Lower leg skin (tissue), 4 donors: ENCODE data around the gene ZNF813. TPM values are rescaled to one million over a fixed set of nuclear protein-coding genes. Genes with fewer than 3 reads are reported as not detected.
A peak's percentile ranks its signal among the peaks of the same experiment; 100 is the strongest.

ENCODE experiments used
- DNase-seq, 2 donors: peaks; one replicate each; pipeline ENCODE4 v3.0.0-alpha.2; 2019; ENCODE audit warnings: low spot score in 2 of 2
- H3K4me3 ChIP-seq: fragments of 200-600 bp; sonication (generic); 2 replicates; pipeline ENCODE4 v1.5.1; 2017; ENCODE audit warnings: mild to moderate bottlenecking, low read depth; ENCODE audit not compliant: poor library complexity, severe bottlenecking
- POLR2A ChIP-seq, 2 donors: fragments of 450-650 bp; IDR thresholded peaks; one replicate each; pipeline ENCODE4 v1.6.1; 2016 to 2017; ENCODE audit warnings: antibody characterized with exemption in 2 of 2, mild to moderate bottlenecking in 1 of 2, moderate library complexity in 1 of 2
- WGBS, 2 donors: methylation state at CpG; one replicate each; pipeline ENCODE4 v1.1.5; 2018; 5-methylcytosine and 5-hydroxymethylcytosine counted together
- intact Hi-C: fragments of 100-400 bp; cut with DNase I; formaldehyde crosslinking; loops from one replicate; pipeline ENCODE4 v1.15.0; 2023; ENCODE audit warnings: low total_unique reads
- total RNA-seq, 4 donors: library from RNA; depleted of rRNA; stranded (reverse); fragments of >200 nt; gene quantifications; one replicate each; pipeline ENCODE4 v1.1.0, GENCODE V29; 2016
- TF ChIP-seq, protein P1 (sequence below), 3 donors: fragments of 450-650 bp; IDR thresholded peaks; one replicate each; pipeline ENCODE4 v1.5.1; 2016; ENCODE audit warnings: antibody characterized with exemption in 3 of 3, mild to moderate bottlenecking in 3 of 3, moderate library complexity in 2 of 3

ZNF813 gene
- total RNA-seq, 4 donors from 2014 or later, result 1.5 to 5.9 (median 3.4) TPM

DNA sequence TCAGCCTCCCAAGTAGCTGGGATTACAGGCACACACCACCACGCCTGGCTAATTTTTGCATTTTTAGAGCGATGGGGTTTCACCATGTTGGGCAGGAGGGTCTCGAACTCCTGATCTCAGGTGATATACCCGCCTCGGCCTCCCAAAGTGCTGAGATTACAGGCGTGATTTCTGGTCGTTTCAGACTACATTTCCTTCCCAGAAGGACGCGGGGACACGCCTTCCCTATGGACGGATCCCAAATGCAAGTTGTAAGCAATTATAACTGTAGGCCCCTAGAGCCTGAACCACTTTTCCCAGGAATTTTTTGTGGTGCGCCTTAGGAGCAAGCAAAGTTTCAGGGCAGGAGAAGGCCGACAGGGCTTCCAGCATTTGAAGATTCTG lies 52.6 kb downstream of the ZNF813 start:
- peak in 1 of 2 donors; percentile 82 for DNase-seq
- TF ChIP-seq, protein P1, sequence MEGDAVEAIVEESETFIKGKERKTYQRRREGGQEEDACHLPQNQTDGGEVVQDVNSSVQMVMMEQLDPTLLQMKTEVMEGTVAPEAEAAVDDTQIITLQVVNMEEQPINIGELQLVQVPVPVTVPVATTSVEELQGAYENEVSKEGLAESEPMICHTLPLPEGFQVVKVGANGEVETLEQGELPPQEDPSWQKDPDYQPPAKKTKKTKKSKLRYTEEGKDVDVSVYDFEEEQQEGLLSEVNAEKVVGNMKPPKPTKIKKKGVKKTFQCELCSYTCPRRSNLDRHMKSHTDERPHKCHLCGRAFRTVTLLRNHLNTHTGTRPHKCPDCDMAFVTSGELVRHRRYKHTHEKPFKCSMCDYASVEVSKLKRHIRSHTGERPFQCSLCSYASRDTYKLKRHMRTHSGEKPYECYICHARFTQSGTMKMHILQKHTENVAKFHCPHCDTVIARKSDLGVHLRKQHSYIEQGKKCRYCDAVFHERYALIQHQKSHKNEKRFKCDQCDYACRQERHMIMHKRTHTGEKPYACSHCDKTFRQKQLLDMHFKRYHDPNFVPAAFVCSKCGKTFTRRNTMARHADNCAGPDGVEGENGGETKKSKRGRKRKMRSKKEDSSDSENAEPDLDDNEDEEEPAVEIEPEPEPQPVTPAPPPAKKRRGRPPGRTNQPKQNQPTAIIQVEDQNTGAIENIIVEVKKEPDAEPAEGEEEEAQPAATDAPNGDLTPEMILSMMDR (IDR thresholded peaks at IDR 0.05), result no peak
- TF ChIP-seq POLR2A (IDR thresholded peaks at IDR 0.05), result no peak
- WGBS, 2 donors, result 64 to 65% methylated on average over 13 of the region's 13 CpGs
- H3K4me3 ChIP-seq, result no peak overlapping the region
- intact Hi-C loops, result no loop called here

DNA sequence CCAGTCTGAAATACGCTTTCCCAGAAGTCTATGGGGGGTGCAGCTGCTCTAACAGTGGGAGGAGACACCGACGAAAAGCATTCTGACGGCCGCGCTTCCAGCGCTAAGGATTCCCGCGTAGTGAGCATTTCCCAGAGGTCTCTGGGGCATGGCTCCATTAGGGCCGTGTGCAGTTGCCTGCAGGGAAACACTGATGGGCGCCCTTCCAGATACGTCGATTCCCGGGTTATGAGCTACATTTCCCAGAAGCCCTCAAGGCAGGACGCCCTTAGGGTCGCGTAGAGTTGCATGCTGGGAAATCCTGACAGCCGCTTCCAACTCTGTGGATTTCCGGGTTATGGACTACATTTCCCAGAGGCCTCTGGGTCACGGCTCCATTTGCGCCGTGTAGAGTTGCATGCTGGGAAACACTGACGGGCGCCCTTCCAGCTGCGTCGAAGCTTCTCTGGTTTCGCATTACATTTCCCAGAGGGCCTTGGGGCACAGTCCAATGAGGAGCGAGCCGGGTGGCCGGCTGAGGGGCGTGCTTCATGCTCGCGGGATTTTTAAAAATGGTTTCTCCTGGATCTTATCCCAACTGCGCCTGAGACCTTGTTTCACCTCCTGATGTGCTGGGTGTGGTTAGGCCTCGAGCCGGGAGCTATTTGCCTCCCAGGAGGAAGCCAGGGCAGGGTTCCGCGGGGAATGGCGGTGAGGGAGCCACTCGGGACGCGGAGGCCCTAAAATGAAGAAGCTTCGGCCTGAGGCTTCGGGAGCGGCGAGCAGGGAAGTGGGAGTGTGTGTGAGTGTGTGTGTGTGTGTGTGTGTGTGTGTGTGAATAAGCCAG lies 53.2 kb downstream of the ZNF813 start:
- intact Hi-C loops, result no loop called here
- no peak overlapping the region for H3K4me3 ChIP-seq
- WGBS, 2 donors, result 1 to 3% methylated on average over 34 to 40 of the region's 46 CpGs
- TF ChIP-seq, protein P1 (IDR thresholded peaks at IDR 0.05), result no peak
- no peak for TF ChIP-seq POLR2A (IDR thresholded peaks at IDR 0.05)
- peak; percentile 96 to 99 for DNase-seq

DNA sequence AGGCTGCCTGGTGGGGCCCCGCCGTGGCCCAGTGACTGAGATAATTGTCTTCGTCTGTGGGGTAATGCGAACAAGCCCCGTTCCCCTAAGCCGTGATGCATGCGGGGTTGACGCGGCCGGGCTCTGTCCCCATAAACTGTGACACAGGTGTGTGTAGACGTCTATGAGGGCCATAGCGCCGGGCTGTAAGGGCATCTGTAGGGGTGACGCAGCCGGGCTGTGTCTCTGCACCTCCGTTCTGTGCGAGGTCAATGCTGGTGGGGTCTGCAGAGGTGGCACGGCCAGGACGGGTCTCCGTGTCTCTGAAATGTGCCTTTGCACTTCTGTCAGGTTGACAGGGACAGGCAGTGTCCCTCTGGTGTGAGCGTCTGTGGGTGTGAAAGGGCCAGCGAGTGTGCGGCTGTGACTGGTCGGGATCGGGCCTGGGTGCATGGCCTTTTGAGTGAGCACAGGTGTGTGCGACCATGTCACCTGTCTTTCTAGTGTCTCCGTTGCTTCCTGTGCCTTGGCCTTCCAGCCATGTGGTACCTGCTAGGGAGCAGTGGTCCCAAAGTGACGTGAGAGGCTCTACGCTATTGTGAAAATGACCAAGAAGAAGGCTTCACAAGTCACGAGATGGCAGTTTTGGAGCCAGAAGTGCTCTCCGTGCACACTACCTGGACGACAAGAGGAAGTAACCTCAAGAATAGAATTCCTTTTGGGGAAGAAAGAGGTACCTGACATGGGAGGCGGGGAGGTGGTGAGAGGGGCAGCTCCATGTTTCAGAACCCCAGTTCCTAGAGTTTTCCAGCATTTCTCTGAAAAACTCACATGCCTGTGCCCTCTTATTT lies 54.1 kb downstream of the ZNF813 start:
- WGBS, 2 donors, result 21 to 29% methylated on average over 24 to 33 of the region's 33 CpGs
- no peak for DNase-seq
- H3K4me3 ChIP-seq, result no peak overlapping the region
- intact Hi-C loops, result no loop called here
- TF ChIP-seq POLR2A (IDR thresholded peaks at IDR 0.05), result no peak
- TF ChIP-seq, protein P1 (IDR thresholded peaks at IDR 0.05), result no peak

DNA sequence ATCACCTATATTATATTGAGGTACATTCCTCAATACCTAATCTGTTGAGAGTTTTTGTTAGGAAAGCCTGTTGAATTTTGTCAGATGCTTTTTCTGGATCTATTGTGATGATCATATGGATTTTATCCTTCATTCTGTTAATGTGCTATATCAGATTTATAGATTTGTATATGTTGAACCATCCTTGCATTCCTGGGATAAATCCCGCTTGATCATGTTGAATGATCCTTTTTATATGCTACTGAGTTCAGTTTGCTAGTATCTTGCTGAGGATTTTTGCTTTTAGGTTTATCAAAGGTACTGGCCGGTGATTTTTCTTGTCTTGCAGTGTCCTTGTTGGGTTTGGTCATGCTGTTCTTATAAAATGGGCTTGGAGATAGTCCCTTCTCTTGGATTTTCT lies 58.4 kb downstream of the ZNF813 start:
- no peak for TF ChIP-seq POLR2A (IDR thresholded peaks at IDR 0.05)
- TF ChIP-seq, protein P1 (IDR thresholded peaks at IDR 0.05), result no peak
- no peak overlapping the region for H3K4me3 ChIP-seq
- intact Hi-C loops, result no loop called here
- DNase-seq, result no peak
- WGBS, 2 donors, result 95 to 97% methylated on average over 2 of the region's 2 CpGs

DNA sequence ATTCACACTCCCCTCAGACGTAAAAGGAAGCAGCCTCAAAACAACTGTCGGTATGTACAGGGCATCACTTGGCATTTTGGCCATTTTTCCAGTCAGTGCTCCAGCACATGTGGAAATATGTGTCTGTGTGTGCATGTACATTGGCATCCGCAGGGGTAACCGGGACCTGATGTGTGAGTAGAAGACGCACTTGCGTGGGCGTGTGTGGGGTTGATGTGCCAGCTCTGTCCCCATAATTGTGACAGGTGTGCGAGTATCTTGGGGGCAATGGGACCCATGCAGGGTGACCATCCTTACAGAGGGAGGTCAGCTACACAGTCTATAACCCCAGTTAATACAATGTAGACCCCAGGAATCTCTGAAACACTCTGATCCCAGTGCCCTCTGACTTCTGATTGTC lies 63.1 kb downstream of the ZNF813 start:
- intact Hi-C loops, result no loop called here
- TF ChIP-seq POLR2A (IDR thresholded peaks at IDR 0.05), result no peak
- TF ChIP-seq, protein P1 (IDR thresholded peaks at IDR 0.05), result no peak
- no peak overlapping the region for H3K4me3 ChIP-seq
- no peak for DNase-seq
- 96 to 97% methylated on average over 8 of the region's 8 CpGs for WGBS, 2 donors
